Lung microvascular endothelial cell (primary cell): Measurements from ENCODE around the gene TUFM. TPM values are rescaled to one million over a fixed set of nuclear protein-coding genes. Genes with fewer than 3 reads are reported as not detected.
"Not testable (repeated sequence)": the region's sequence is repeated elsewhere in the genome, so short reads cannot be mapped to it uniquely, and the experiment has no call there.

Experiments
- DNase-seq, 2 donors: peaks; one replicate each; pipeline versions ENCODE4 v3.0.0 to v3.0.0-alpha.2; 2010; ENCODE audit warnings: low read depth in 2 of 2
- total RNA-seq: library from RNA; depleted of rRNA; stranded (reverse); fragments of >200 nt; gene quantifications from 2 replicates; pipeline ENCODE4 v1.2.1, GENCODE V29; 2014

Gene TUFM
- total RNA-seq: 88.9 and 94.6 TPM in 2 replicates

DNA sequence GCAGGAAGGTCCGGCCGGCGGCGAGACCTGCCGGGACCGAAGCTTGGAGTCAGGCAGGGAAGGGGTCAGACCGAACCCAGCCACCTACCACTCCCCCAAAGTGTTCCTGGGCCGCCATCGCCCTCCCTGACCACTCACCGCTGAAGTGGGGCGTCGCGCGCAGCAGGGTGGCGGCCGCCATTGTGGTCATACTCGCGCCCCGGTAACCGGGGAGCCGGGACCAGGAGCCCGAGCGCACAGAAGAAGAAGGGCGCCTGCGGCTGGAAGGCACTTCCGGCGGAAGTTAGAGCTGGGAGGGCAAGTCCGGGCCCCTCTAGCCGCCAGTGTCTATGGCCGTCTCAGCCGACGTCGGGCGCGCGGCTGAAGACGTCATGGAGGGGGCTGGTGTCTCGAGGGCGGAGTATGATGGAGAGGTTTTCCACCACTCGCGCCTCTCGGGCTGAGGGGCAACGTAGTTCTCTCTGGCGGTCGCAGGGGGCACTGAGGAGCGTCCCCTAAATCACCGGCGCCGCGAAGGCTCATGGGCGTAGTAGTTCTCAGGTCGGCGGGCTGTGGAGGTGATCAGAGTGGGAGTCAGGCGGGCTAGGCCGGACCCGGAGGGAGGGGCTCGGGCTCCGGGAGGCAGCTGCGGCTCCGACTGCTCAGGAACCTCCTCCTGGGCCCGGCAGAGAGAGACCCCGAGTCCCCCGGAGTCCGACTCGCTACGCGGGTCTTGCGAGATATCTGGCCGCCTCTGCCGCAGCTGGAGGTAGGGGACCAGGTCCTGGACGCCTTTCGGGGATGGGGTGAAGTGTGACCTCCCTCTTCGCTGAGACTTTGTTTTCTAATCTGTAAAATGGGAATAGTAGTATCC is at the start of gene TUFM:
TUFM (minus strand) TSS at position 269 of the 853 bp plus-strand sequence; CDS start at position 190, 79 bp downstream.
- DNase-seq: peak; percentile 99

DNA sequence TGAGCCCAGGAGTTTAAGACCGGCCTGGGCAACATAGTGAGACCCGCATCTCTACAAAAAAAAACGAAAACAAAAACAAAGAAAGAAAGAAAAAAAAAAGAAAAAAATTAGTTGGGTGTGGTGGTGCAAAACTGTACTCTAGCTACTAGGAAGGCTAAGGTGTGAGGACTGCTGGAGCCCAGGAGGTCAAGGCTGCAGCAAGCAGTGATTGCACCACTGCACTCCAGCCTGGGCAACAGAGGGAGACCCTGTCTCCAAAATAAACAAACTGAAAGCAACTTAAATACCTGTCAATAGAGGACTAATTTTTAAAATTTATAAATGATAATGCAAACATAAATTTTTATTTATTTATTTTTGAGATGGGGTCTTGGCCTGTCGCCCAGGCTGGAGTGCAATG is 49.5 kb upstream of the TUFM start:
- DNase-seq: no peak

DNA sequence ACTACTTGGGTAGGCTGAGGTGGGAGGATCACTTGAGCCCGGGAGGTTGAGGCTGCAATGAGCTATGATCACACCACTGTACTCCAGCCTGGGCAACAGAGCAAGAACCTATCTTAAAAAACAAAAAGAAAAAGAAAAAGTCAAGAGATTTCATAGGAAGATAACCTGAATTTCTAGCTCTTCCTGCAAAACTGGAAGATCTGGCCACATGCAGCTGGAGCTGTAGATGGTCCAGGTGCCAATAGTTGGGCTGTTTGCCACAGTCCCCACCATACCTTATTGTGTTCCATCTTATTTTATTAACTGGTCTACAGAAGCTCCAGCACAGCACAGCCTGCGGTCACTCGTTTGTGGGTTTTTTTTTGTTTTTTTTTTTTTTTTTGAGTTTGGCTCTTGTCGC is 47.1 kb upstream of the TUFM start:
- DNase-seq: no peak

DNA sequence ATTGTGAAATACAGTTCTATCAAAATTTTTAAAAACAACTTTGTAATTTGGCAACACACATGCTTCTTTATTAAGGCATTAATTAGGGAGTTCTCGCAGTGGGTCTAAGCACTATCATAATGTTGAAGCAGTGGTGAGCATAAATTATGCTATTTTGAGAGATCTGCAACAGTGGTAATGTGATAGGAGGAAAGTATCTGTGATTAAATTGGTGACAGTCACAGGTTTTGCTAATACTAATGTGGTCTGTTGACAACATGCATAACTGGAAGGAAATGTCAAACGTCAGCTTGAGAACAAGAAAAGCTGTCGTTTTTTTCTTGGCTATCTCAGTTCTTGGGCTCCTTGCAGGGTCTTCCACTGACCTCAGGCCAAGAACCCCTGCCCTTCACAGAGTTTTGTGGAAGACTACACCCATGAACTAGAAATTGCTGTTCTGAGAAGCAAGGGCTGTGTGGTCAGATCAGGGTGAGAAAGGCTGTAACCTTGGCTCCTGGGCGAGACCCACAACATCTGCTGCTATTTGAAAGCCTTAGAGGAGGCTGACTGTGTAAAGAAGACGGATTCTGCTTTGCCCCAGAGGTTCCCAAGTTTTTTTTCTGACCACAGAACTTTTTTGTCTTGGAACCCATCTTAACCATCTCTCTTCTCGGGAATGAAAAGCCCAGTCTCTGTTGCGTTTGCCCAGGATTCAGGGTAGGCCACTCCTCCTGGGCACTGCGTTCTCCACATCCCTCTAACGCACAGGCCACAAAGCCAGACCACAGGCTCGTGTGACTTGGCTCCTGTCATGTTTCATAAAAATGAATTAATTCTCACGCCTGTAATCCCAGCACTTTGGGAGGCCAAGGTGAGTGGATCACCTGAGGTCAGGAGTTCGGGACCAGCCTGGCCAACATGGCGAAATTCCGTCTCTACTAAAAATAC is 46.1 kb upstream of the TUFM start:
- no peak for DNase-seq

DNA sequence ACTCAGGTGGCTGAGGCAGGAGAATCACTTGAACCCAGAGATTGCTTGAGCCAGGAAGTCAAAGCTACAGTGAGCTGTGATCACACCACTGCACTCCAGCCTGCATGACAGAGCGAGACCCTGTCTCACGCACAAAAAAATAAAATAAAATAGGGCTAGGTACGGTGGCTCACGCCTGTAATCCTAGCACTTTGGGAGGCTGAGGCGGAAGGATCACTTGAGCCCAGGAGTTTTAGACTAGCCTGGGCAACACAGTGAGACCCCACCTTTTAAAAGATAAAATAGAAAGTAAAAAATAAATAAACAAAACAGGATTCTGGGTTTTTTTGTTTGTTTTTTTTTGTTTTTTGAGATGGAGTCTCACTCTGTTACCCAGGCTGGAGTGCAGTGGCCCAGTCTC is 44.2 kb upstream of the TUFM start:
- DNase-seq: not testable (repeated sequence)

DNA sequence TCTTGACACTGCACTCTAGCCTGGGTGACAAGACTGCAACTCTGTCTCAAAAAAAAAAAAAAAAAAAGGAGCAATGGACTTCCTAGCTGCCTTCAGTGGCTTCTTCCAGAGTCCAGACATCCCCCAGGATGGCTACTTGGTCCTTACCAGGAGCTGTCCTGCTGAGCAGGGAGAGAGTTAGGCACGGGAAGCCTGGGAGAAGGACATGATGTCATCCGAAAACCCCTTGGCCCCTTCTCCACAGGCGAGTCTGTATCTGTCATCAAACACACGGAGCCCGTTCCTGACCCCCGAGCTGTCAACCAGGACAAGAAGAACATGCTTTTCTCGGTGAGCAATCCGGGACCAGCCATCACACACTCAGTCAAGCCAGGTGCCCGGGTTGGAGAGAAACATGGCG is 40.8 kb upstream of the TUFM start:
- DNase-seq: no peak

DNA sequence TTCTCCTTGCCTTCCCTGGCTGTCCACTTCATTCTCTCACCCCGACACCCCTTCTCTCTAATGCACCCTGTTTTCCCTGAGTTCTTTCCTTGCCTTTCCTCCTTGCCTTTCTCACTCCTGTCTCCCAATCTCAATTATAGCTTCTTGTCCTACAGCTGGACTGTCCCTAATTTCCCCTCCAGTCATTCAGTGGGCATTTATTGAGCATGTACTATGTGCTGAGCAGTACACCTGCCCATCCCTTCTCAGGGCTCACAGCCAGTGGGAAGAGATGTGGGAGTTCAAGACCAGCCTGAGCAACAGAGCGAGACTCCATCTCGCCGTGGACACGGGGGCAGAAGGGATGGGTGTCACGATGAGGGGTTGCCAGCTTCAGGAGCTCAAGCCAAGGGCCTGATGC is 37.9 kb upstream of the TUFM start:
- DNase-seq: no peak

DNA sequence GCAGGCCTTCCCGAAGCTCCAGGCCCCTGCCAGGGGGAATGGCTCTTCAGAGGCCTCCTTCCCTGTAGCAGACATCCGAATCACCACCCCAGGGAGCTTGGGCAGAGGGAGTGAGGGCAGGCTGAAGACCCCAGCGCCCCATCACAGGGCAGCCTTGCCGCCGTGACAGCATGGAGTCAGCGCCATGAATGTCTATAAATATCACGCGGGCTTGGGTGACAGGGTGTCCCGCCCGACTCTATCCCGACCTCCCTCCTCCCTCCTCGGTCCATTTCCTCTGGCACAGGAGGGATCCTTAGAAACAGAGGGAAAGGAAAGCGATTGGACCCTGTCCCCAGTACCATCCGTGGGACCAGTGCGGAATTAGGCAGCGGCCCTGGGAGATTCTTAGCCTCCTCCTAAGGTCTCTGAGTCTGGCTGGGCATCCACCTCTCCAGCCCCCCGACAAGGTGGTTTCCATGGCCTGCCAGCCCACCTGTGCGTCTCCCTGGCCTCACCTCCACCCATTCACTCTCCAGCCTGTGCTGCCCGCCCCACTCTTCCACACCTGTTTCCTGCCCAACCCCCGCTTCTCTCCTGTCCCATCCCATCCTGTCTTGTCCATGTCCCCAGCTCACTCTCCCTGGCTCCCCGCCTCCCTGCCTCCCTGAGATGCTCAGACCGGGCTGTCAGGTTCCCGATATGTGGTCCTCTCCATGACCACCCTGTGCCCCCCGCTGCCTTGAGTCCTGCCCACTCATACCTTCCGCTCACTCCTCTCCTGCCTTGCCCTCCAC is 37.3 kb upstream of the TUFM start:
- DNase-seq: no peak

DNA sequence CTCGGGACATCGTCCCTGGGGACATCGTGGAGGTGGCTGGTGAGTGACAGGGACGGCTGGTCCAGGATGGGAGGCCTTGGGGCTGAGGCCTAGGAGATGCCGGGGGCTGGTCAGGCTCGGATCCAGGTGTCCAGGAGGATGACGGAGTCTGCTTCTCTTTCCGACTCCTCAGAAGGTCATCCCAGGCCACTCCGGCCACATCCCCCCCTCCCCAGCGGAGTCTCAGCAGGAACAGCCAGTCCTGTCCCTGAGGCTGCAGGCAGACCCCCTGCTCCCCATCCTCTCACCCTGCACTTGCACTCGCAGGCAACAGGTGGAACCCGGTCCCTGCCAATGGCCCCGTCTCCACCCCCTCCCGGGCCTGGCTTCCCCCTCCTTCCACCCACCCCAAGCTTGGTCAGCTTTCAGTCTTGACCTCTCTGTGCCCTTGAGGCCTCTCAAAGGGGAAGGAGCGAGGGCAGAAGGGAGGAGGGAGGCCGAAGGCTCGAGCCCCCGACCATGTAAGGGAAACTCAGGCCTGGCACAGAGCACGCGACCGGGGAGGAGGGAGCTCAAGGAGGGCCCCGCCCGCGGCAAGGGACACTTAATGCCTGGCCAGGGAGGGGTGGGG is 36.5 kb upstream of the TUFM start:
- no peak for DNase-seq

DNA sequence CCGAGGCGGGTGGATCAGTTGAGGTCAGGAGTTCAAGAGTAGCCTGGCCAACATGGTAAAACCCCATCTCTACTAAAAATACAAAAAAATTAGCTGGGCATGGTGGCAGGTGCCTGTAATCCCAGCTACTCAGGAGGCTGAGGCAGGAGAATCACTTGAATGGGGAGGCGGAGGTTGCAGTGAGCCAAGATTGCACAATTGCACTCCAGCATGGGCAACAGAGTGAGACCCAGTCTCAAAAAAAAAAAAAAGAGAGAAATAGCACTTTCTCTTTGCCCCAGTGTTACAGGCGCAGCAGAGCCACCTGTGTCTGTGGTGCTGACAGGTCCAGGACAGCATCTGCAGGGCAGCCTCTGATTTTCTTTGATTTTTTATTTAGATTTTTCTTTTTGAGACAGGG is 35.4 kb upstream of the TUFM start:
- not testable (repeated sequence) for DNase-seq

DNA sequence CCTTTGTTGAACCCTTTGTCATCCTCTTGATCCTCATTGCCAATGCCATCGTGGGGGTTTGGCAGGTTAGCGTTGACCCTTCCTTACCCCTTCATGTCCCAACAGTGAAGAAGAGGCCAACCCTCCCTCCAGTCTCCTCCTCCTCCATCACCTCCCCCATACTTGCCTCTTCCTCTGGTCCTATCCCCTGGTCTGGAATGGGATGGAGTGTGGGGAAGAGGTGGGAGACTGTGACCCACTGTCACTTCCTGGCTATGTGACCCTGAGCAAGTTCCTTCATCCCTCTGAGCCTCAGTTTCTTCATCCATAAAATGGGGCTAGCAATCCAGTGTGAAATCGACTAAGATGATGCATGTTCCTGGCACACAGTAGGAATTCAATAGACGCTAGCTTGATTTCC is 34.8 kb upstream of the TUFM start:
- no peak for DNase-seq

DNA sequence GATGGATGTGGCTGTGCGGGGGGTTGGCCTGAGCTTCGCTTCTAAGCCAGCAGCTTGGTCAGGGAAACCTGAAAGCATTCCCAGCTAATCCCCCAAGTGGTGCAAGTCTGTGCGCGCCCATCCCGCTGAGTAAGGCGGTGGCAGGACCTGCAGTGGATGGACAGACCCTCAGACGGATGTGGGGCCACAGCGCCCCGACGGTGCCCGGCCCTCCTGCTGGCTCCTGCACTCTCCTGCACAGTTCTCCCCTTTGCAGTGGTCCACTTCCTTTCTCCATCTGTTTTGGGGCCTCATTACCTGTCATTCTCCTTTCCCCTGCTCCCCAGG is 34.4 kb upstream of the TUFM start:
- no peak for DNase-seq

DNA sequence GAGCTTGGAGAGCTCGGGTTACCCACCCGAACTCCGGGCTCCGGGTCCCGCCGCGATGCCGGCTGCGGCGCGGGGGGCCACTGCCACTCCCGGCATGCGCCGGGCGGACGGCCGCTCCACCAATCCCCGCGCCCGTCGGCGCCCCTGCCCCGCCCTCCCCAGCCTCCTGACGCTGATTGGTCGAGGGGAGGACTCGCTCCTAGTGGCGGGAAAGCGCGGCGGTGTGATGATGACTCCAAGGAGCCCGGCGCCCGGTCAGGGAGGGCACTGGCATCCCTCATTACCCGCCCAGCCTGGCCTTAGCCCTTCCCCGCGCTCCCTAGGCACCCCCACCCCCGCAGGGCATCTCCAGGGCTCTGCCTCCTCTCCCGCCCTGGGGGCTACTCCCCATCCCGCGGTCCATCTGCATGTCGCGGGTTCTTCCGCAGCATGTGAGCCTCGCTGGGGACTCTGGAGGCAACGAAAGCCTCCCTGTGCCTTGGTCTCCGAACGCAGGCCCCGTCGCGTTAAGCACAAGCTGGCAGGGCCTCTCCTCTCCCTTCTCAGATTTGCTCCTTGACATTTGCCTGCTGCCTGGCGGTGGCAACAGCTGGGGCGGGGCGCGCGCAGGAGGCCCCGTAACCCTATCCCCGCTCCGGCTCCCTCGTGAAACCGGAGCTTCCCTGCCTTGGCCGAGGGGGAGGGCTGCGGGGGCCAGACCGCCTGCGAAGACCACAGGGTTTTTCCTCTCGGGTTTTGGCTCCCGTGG is 33.9 kb upstream of the TUFM start:
- DNase-seq: peak; percentile 82 to 83

DNA sequence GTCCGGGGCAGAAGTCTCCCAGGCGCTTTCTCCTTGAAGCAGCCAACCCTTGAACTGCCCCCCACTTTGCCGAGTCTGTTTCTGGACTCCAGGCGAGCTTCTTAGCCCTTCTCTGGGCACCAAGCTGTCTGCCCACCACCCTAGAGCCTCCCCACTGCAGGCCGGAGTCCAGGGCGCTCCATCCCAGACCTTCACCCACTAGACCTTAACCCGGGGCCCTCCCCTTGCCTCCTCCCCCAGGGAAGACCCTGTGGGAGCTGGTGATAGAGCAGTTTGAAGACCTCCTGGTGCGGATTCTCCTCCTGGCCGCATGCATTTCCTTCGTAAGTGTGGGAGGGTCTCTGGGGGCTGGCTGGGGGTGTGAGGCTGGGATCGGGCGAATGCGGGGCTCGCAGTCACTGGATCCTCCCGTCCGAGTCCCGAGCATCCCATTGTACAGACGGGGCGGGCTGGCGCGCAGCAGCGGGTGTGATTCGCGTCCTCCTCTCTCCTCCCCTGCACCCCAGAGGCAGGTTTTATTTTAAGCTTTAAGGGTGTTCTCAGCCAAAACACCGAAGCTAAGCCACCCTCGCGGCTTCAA is 33.2 kb upstream of the TUFM start:
- DNase-seq: no peak

DNA sequence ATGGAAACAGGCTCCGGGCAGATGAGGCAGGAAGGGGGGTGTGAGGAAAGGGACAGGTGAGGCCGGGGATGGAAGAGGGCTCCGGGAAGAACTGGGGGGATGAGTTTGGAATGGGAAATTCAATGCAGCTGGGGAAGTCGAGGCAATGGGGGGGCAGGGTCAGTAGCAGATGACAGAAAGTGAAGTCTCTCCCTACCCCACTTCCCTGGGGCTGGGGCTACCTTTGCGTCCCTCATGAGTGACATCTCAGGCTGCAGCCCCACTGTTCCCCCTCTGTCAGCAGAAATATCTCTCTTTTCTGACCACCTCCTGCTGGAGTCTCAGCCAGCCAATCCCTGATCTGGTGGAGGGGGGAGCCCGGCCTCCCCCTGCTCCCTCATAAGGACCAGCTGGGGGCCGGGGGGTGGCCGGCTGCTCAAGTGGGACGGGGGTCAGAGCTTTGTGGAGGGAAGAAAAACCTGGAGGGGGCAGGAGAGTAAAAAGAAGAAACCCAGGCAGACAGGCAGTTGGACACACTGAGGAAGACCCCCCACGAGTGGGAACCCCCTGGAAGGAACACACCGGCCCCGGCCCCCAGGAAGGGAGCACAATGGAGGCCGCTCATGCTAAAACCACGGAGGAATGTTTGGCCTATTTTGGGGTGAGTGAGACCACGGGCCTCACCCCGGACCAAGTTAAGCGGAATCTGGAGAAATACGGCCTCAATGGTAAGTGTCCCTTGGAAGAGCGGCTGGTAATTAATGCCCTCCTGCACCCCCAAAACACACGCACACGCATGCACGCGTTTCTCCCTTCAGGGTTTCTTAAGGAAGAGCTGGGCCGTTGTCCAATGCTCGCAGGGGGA is 32.2 kb upstream of the TUFM start, which contains the start of gene ATP2A1:
ATP2A1 (plus strand) TSS at position 406 of the 844 bp plus-strand sequence; CDS start at position 590, 184 bp downstream.
- DNase-seq: no peak

DNA sequence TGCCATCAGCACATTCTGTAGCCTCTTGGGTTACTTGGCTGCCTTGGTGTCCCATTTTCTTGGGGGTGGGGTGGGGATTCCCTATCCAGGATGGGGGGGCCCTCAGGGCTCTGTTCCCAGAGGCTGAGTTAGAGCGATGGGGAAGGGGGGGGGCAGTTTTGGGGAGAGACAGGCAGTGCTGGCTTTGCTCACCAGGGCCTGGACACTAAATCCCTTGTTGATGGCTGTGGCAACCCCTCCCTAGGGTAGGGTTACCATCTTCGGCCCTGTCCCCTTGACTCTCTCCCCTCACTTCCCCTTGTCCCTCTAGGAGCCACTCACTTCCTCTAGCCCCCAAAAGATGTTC is 31.5 kb upstream of the TUFM start:
- DNase-seq: no peak

DNA sequence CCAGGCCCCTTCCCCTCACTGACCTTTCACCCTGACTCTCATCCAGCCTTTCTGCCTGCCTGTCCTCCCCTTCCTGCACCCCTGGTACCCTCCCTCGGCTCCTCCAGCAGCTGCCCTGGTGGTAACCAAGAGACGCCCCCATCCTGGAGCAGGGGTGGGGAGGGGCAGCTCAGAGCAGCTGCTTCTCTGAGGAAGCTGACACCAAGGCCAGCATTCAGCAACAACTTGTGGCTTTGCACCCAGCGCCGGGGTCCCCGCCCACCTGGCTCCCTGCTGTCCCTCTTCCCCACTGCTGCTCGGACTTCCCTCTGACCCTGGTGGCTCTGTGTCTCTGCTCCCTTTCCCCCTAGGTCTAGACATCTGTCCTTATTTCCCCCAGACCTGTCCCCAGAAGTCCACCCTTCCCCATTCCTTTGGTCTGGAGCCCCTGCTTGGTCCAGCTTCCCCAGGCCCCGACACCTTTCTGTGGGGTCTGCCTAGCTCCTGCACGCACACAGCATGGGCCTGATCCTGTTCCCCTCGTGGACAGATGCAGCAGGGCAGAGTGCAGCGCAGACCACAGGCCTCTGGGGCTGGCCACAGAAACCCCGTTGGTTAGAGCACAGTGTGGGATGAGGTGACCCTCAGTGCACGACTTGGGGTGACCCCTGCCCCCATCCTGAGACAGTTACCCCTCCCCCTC is 31.0 kb upstream of the TUFM start:
- no peak for DNase-seq

DNA sequence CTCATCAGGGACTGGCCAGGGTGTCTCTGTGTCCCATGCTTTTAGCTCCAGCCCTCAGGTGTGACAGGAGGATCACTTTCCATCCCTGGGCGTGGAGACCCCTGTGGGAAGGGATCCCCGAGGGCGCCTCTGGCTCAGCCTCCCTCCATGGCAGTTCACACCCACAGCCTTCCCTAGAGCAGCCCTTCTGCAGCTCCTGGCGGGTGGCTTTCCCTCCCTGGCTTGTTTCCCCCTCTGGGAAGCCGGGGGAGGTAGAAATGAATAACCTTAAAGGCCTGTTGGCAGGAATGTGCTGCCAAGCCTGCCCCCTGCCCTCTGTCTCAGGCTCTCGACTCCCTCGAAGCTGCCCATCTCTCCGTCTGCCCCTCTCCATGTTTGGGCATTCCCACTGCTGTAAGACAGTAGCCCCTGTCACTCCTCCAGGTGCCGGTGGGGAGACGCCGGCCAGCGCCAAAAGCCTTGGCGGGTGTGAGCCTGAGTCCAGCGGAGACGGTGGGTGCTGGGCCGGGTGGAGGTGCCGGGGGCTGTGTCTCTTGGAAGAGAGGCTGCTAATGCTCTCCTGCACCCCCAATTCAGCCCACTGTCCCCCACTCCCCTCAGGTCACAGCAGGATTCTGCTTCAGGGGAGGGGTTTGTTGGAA is 30.0 kb upstream of the TUFM start:
- DNase-seq: no peak
